Calu3 (cell line): ENCODE data around the gene RMND5B. TPM values are rescaled to one million over a fixed set of nuclear protein-coding genes. Genes with fewer than 3 reads are reported as not detected.

ENCODE experiments used
- BruUV-seq: library from RNA; stranded (reverse); fragments of 400-500 nt; replicated peaks from 2 replicates; lab custom pipeline; 2021; lab: Mats Ljungman, UMichigan
- CTCF ChIA-PET: fragments of 300-600 bp; sonication (Branson Sonifier 250); formaldehyde crosslinking; loops from one replicate; lab custom pipeline; 2022; ENCODE audit warnings: antibody characterized with exemption; lab: Charles Lee
- DNase-seq: peaks from one replicate; pipeline ENCODE4 v3.0.0; 2022
- H3K27ac Mint-ChIP-seq: one replicate; pipeline ENCODE4 v1.8.0; 2022; ENCODE audit warnings: mixed read lengths; ENCODE audit not compliant: unreplicated experiment
- H3K27me3 Mint-ChIP-seq: one replicate; pipeline ENCODE4 v1.8.0; 2022; ENCODE audit warnings: mixed read lengths; ENCODE audit not compliant: unreplicated experiment
- H3K36me3 Mint-ChIP-seq: one replicate; pipeline ENCODE4 v1.8.0; 2022; ENCODE audit warnings: mild to moderate bottlenecking, moderate library complexity, mixed read lengths; ENCODE audit not compliant: insufficient read depth, unreplicated experiment
- H3K4me1 Mint-ChIP-seq: one replicate; pipeline ENCODE4 v1.8.0; 2022; ENCODE audit warnings: mild to moderate bottlenecking, low read depth, mixed read lengths; ENCODE audit not compliant: unreplicated experiment
- H3K4me3 Mint-ChIP-seq: one replicate; pipeline ENCODE4 v1.8.0; 2022; ENCODE audit warnings: mild to moderate bottlenecking, low read depth, moderate library complexity, mixed read lengths; ENCODE audit not compliant: unreplicated experiment
- H3K9me3 Mint-ChIP-seq: one replicate; pipeline ENCODE4 v1.8.0; 2022; ENCODE audit warnings: low read depth, mixed read lengths; ENCODE audit not compliant: unreplicated experiment
- CTCF ChIP-seq: fragments of 200-600 bp; IDR thresholded peaks from one replicate; pipeline ENCODE4 v1.8.0; 2022; ENCODE audit warnings: antibody characterized with exemption; ENCODE audit not compliant: unreplicated experiment
- intact Hi-C: fragments of 100-400 bp; cut with micrococcal nuclease; formaldehyde crosslinking; loops from one replicate; pipeline ENCODE4 v1.10.0; 2022; ENCODE audit not compliant: unreplicated experiment
- total RNA-seq: library from RNA; stranded (reverse); gene quantifications from 2 replicates; pipeline ENCODE4 v1.2.3, GENCODE V29; 2022

RMND5B gene
- total RNA-seq, 1 experiment from 2014 or later: 50.7 TPM

- no peak for DNase-seq
Measured at GRCh38 chr5:178199581-178200434, 69.0 kb downstream of the RMND5B start.

More at GRCh38 chr5:178199581-178200434, 69.0 kb downstream of the RMND5B start:
- no TSS peak for BruUV-seq
- H3K36me3 Mint-ChIP-seq: peaks cover 21% of the 10 kb centered on the region
- CTCF ChIA-PET: interaction anchor here (0.5 kb wide), 1 partner anchor 123 kb away, joined by 5 read pairs; no protein-coding TSS in a partner anchor
- no peak for TF ChIP-seq CTCF
- peaks cover 30% of the 10 kb centered on the region for H3K27me3 Mint-ChIP-seq
- no peaks in the 10 kb centered on the region for H3K4me1 Mint-ChIP-seq
- no peak overlapping the region for H3K4me3 Mint-ChIP-seq
- no peak overlapping the region for H3K27ac Mint-ChIP-seq
- no peaks in the 10 kb centered on the region for H3K9me3 Mint-ChIP-seq
- intact Hi-C loops: no loop called here

Other genes starting within 250 kb of the RMND5B start
- gene PROP1, start 134.8 kb upstream of the RMND5B start, total RNA-seq: not detected in 2 replicates
- 4.8 and 6.9 TPM in 2 replicates for gene N4BP3, start 17.5 kb upstream of the RMND5B start, total RNA-seq
- gene NHP2, start 22.9 kb downstream of the RMND5B start, total RNA-seq: 182 and 193 TPM in 2 replicates
- gene GMCL2, start 56.4 kb downstream of the RMND5B start, total RNA-seq: not detected in 2 replicates
- 306 and 314 TPM in 2 replicates for gene HNRNPAB, start 73.5 kb downstream of the RMND5B start, total RNA-seq
- gene PHYKPL, start 101.8 kb downstream of the RMND5B start, total RNA-seq: 87.5 and 96.7 TPM in 2 replicates